Calu3 (cell line): Measurements from ENCODE around the gene GRIP1. TPM values are rescaled to one million over a fixed set of nuclear protein-coding genes. Genes with fewer than 3 reads are reported as not detected.

Experiments used
- BruUV-seq: library from RNA; stranded (reverse); fragments of 400-500 nt; replicated peaks from 2 replicates; lab custom pipeline; 2021; lab: Mats Ljungman, UMichigan
- CTCF ChIA-PET: fragments of 300-600 bp; sonication (Branson Sonifier 250); formaldehyde crosslinking; loops from one replicate; lab custom pipeline; 2022; ENCODE audit warnings: antibody characterized with exemption; lab: Charles Lee
- DNase-seq: peaks from one replicate; pipeline ENCODE4 v3.0.0; 2022
- H3K27ac Mint-ChIP-seq: one replicate; pipeline ENCODE4 v1.8.0; 2022; ENCODE audit warnings: mixed read lengths; ENCODE audit not compliant: unreplicated experiment
- H3K27me3 Mint-ChIP-seq: one replicate; pipeline ENCODE4 v1.8.0; 2022; ENCODE audit warnings: mixed read lengths; ENCODE audit not compliant: unreplicated experiment
- H3K36me3 Mint-ChIP-seq: one replicate; pipeline ENCODE4 v1.8.0; 2022; ENCODE audit warnings: mild to moderate bottlenecking, moderate library complexity, mixed read lengths; ENCODE audit not compliant: insufficient read depth, unreplicated experiment
- H3K4me1 Mint-ChIP-seq: one replicate; pipeline ENCODE4 v1.8.0; 2022; ENCODE audit warnings: mild to moderate bottlenecking, low read depth, mixed read lengths; ENCODE audit not compliant: unreplicated experiment
- H3K4me3 Mint-ChIP-seq: one replicate; pipeline ENCODE4 v1.8.0; 2022; ENCODE audit warnings: mild to moderate bottlenecking, low read depth, moderate library complexity, mixed read lengths; ENCODE audit not compliant: unreplicated experiment
- H3K9me3 Mint-ChIP-seq: one replicate; pipeline ENCODE4 v1.8.0; 2022; ENCODE audit warnings: low read depth, mixed read lengths; ENCODE audit not compliant: unreplicated experiment
- CTCF ChIP-seq: fragments of 200-600 bp; IDR thresholded peaks from one replicate; pipeline ENCODE4 v1.8.0; 2022; ENCODE audit warnings: antibody characterized with exemption; ENCODE audit not compliant: unreplicated experiment
- intact Hi-C: fragments of 100-400 bp; cut with micrococcal nuclease; formaldehyde crosslinking; loops from one replicate; pipeline ENCODE4 v1.10.0; 2022; ENCODE audit not compliant: unreplicated experiment
- total RNA-seq: library from RNA; stranded (reverse); gene quantifications from 2 replicates; pipeline ENCODE4 v1.2.3, GENCODE V29; 2022

The GRIP1 gene
- total RNA-seq, 1 experiment from 2014 or later: 47.4 TPM

GRCh38 chr12:66496595-66496994 is 182.3 kb downstream of the GRIP1 start:
- CTCF ChIA-PET: interaction anchor here (1.0 kb wide), 1 partner anchor 13 kb away, joined by 3 read pairs; no protein-coding TSS in a partner anchor
- Mint-ChIP-seq H3K27me3 (no peaks in the 10 kb centered on the region), H3K36me3 (no peaks in the 10 kb centered on the region), H3K9me3 (no peaks in the 10 kb centered on the region), H3K4me3 (no peak overlapping the region), H3K4me1 (peaks cover 70% of the 10 kb centered on the region), H3K27ac (no peak overlapping the region)
- BruUV-seq: no TSS peak
- intact Hi-C loops: no loop called here
- TF ChIP-seq CTCF: no peak
- no peak for DNase-seq

- H3K27ac Mint-ChIP-seq: no peak overlapping the region
- no peak overlapping the region for H3K4me3 Mint-ChIP-seq
- CTCF ChIA-PET: no interaction called here
- H3K9me3 Mint-ChIP-seq: peaks cover 3% of the 10 kb centered on the region
- H3K36me3 Mint-ChIP-seq: no peaks in the 10 kb centered on the region
- peaks cover 68% of the 10 kb centered on the region for H3K4me1 Mint-ChIP-seq
- no peak for DNase-seq
- TF ChIP-seq CTCF: no peak
- H3K27me3 Mint-ChIP-seq: no peaks in the 10 kb centered on the region
- no TSS peak for BruUV-seq
- intact Hi-C loops: no loop called here
Measured at GRCh38 chr12:66495709-66496108, 183.2 kb downstream of the GRIP1 start.

- no peak for TF ChIP-seq CTCF
- no peaks in the 10 kb centered on the region for H3K36me3 Mint-ChIP-seq
- CTCF ChIA-PET: interaction anchor here (0.9 kb wide), 1 partner anchor 201 kb away, joined by 3 read pairs; no protein-coding TSS in a partner anchor
- DNase-seq: peak; percentile 13
- peak overlapping the region; percentile 63 for H3K27ac Mint-ChIP-seq
- H3K4me3 Mint-ChIP-seq: no peak overlapping the region
- H3K27me3 Mint-ChIP-seq: no peaks in the 10 kb centered on the region
- intact Hi-C loops: no loop called here
- peaks cover 50% of the 10 kb centered on the region for H3K4me1 Mint-ChIP-seq
- H3K9me3 Mint-ChIP-seq: peaks cover 10% of the 10 kb centered on the region
- no TSS peak for BruUV-seq
Measured at GRCh38 chr12:66493819-66494218, 185.1 kb downstream of the GRIP1 start.

GRCh38 chr12:66491853-66492252 is 187.0 kb downstream of the GRIP1 start:
- Mint-ChIP-seq H3K9me3 (peaks cover 14% of the 10 kb centered on the region), H3K27me3 (no peaks in the 10 kb centered on the region), H3K4me1 (peaks cover 34% of the 10 kb centered on the region), H3K27ac (no peak overlapping the region), H3K36me3 (no peaks in the 10 kb centered on the region), H3K4me3 (no peak overlapping the region)
- CTCF ChIA-PET: no interaction called here
- no TSS peak for BruUV-seq
- no peak for DNase-seq
- intact Hi-C loops: no loop called here
- TF ChIP-seq CTCF: no peak
